HCT116 (cell line): ENCODE data around the gene LAMA4. TPM values are rescaled to one million over a fixed set of nuclear protein-coding genes. Genes with fewer than 3 reads are reported as not detected.

Source experiments
- ATAC-seq: fragments of 200-7000 bp; cut with Tn5 transposase; 2 replicates; pipeline ENCODE4 v1.9.1; 2020; ENCODE audit warnings: mild to moderate bottlenecking, moderate library complexity
- BruUV-seq: library from RNA; stranded (reverse); fragments of 400-500 nt; replicated peaks from 2 replicates; lab custom pipeline; 2021; lab: Mats Ljungman, UMichigan
- CTCF ChIA-PET: fragments of 300-600 bp; sonication (Branson Sonifier 250); formaldehyde crosslinking; loops from one replicate; lab custom pipeline; 2021; ENCODE audit warnings: antibody characterized with exemption; lab: Charles Lee
- POLR2A ChIA-PET: fragments of 300-600, 350-600 bp; sonication (Branson Sonifier 250); formaldehyde crosslinking; loops from one replicate; lab custom pipeline; 2021; ENCODE audit warnings: antibody characterized with exemption; lab: Charles Lee
- RAD21 ChIA-PET, 2 experiments: fragments of 300-600 bp; sonication (Branson Sonifier 250); formaldehyde crosslinking; loops; one replicate each; lab custom pipeline; 2023; ENCODE audit warnings: low total read pairs in 2 of 2; ENCODE audit not compliant: uncharacterized antibody in 2 of 2, unreplicated experiment in 2 of 2, low non-redundant PET in 1 of 2; lab: Charles Lee
- DNase-seq: peaks from one replicate; pipeline ENCODE4 v3.0.0-alpha.2; 2010; ENCODE audit warnings: low read depth, low spot score
- H2AFZ ChIP-seq: fragments of 200-600 bp; shearing (Covaris generic), sonication (generic); 2 replicates; pipeline ENCODE4 v1.6.1; 2017; ENCODE audit warnings: low read depth, mixed run types, mixed read lengths, antibody characterized with exemption, low read length; ENCODE audit not compliant: poor library complexity, severe bottlenecking
- H3K27ac ChIP-seq: 2 replicates; pipeline ENCODE4 v1.5.1; 2012; ENCODE audit warnings: low read depth, low read length
- H3K27me3 ChIP-seq: fragments of 200-600 bp; sonication (generic); 2 replicates; pipeline ENCODE4 v1.6.1; 2016; ENCODE audit warnings: mixed run types, low read length, mixed read lengths; ENCODE audit not compliant: insufficient read depth
- H3K36me3 ChIP-seq, 2 experiments: fragments of 200-500 bp in 1 of 2; fragments of 200-600 bp in 1 of 2; sonication (Bioruptor generic) in 1 of 2; sonication (generic) in 1 of 2; 2 replicates each; pipeline versions ENCODE4 v1.5.1 to v1.6.1; 2014 to 2016; ENCODE audit warnings: low read length in 2 of 2, inconsistent platforms in 1 of 2, mixed read lengths in 1 of 2, mixed run types in 1 of 2; ENCODE audit not compliant: insufficient read depth in 2 of 2, control insufficient read depth in 1 of 2
- H3K4me1 ChIP-seq, 2 experiments: fragments of 200-600 bp in 1 of 2; sonication (generic) in 1 of 2; 2 replicates each; pipeline versions ENCODE4 v1.5.1 to v1.6.1; 2012 to 2017; ENCODE audit warnings: low read length in 2 of 2, inconsistent platforms in 1 of 2, mild to moderate bottlenecking in 1 of 2, mixed read lengths in 1 of 2, mixed run types in 1 of 2, moderate library complexity in 1 of 2; ENCODE audit not compliant: insufficient read depth in 2 of 2, control insufficient read depth in 1 of 2
- H3K4me2 ChIP-seq: fragments of 200-600 bp; sonication (generic); 2 replicates; pipeline ENCODE4 v1.6.1; 2017; ENCODE audit warnings: mixed run types, low read length, mixed read lengths
- H3K4me3 ChIP-seq, 2 experiments: fragments of 200-600 bp in 1 of 2; sonication (generic) in 1 of 2; replicated peaks in 1 of 2; 2 replicates each; pipeline ENCODE4 v1.5.1; 2011 to 2016; ENCODE audit warnings: low read length in 2 of 2, control low read depth in 1 of 2, low read depth in 1 of 2, mild to moderate bottlenecking in 1 of 2, mixed read lengths in 1 of 2, mixed run types in 1 of 2
- H3K79me2 ChIP-seq: fragments of 200-600 bp; sonication (generic); 2 replicates; pipeline ENCODE4 v1.6.1; 2017; ENCODE audit warnings: mild to moderate bottlenecking, mixed run types, low read length, moderate library complexity, mixed read lengths; ENCODE audit not compliant: insufficient read depth
- H3K9ac ChIP-seq: fragments of 200-600 bp; sonication (generic); 2 replicates; pipeline ENCODE4 v1.6.1; 2016; ENCODE audit warnings: low read length, mixed read lengths
- H3K9me2 ChIP-seq: fragments of 200-600 bp; sonication (generic), shearing (Covaris generic); 2 replicates; pipeline ENCODE4 v1.6.1; 2017; ENCODE audit warnings: mixed run types, mild to moderate bottlenecking, moderate library complexity; ENCODE audit not compliant: insufficient read depth
- H3K9me3 ChIP-seq, 2 experiments: fragments of 200-500 bp in 1 of 2; fragments of 200-600 bp in 1 of 2; sonication (Bioruptor generic) in 1 of 2; sonication (generic) in 1 of 2; 2 replicates each; pipeline ENCODE4 v1.6.1; 2014 to 2017; ENCODE audit warnings: low read length in 2 of 2, mixed read lengths in 2 of 2, inconsistent platforms in 1 of 2, low read depth in 1 of 2, mild to moderate bottlenecking in 1 of 2, mixed run types in 1 of 2, moderate library complexity in 1 of 2; ENCODE audit not compliant: control insufficient read depth in 1 of 2, insufficient read depth in 1 of 2
- H4K20me1 ChIP-seq: fragments of 200-600 bp; sonication (generic), shearing (Covaris generic); 2 replicates; pipeline ENCODE4 v1.6.1; 2017; ENCODE audit warnings: mixed run types, mild to moderate bottlenecking, moderate library complexity; ENCODE audit not compliant: insufficient read depth
- CTCF ChIP-seq, 3 experiments: fragments of 200-600 bp in 1 of 3; sonication (generic) in 1 of 3; IDR thresholded peaks in 2 of 3; conservative IDR thresholded peaks in 1 of 3; 2 replicates each; pipeline ENCODE4 v1.5.1; 2012 to 2017; ENCODE audit warnings: low read depth in 2 of 3, low read length in 2 of 3, antibody characterized with exemption in 1 of 3, borderline replicate concordance in 1 of 3, control low read depth in 1 of 3, mild to moderate bottlenecking in 1 of 3, mixed read lengths in 1 of 3, mixed run types in 1 of 3, moderate library complexity in 1 of 3; ENCODE audit not compliant: insufficient read depth in 1 of 3
- EGR1 ChIP-seq: IDR thresholded peaks from 2 replicates; pipeline ENCODE4 v1.6.1; 2012; ENCODE audit warnings: low read depth
- ELF1 ChIP-seq: IDR thresholded peaks from 2 replicates; pipeline ENCODE4 v1.6.1; 2012; ENCODE audit warnings: low read depth, borderline replicate concordance
- JUND ChIP-seq: IDR thresholded peaks from 2 replicates; pipeline ENCODE4 v1.6.1; 2012
- POLR2A ChIP-seq: IDR thresholded peaks from 2 replicates; pipeline ENCODE4 v1.7.0; 2011; ENCODE audit warnings: borderline replicate concordance; ENCODE audit not compliant: insufficient read depth, insufficient read length; ENCODE audit errors: extremely low read depth
- POLR2AphosphoS5 ChIP-seq: IDR thresholded peaks from 2 replicates; pipeline ENCODE4 v1.6.1; 2011; ENCODE audit warnings: mild to moderate bottlenecking, low read depth, low read length, moderate library complexity
- SIN3A ChIP-seq: IDR thresholded peaks from 2 replicates; pipeline ENCODE4 v1.6.1; 2012; ENCODE audit warnings: low read depth
- SP1 ChIP-seq: IDR thresholded peaks from 2 replicates; pipeline ENCODE4 v1.6.1; 2012; ENCODE audit warnings: low read depth
- TCF7L2 ChIP-seq: IDR thresholded peaks from 2 replicates; pipeline ENCODE4 v1.7.0; 2011; ENCODE audit warnings: borderline replicate concordance, inconsistent platforms; ENCODE audit not compliant: insufficient read depth, insufficient read length; ENCODE audit errors: extremely low read depth
- YY1 ChIP-seq: IDR thresholded peaks from 2 replicates; pipeline ENCODE4 v1.6.1; 2011; ENCODE audit warnings: low read length, low read depth, moderate library complexity, mild to moderate bottlenecking; ENCODE audit not compliant: insufficient replicate concordance; ENCODE audit errors: extremely low read depth
- ZFX ChIP-seq: fragments of 450-650 bp; IDR thresholded peaks from 2 replicates; pipeline ENCODE4 v1.6.1; 2017
- intact Hi-C: fragments of 100-400 bp; cut with micrococcal nuclease; formaldehyde crosslinking; loops from 2 replicates; pipeline ENCODE4 v1.10.0; 2022
- total RNA-seq: library from RNA; stranded (reverse); gene quantifications from one replicate; pipeline ENCODE4 v1.2.1, GENCODE V29; 2021; ENCODE audit not compliant: unreplicated experiment
- TF ChIP-seq, protein P1 (sequence below): IDR thresholded peaks from 2 replicates; pipeline ENCODE4 v1.6.1; 2012

Gene LAMA4
- total RNA-seq, 1 experiment from 2014 or later, result 2.2 TPM

GRCh38 chr6:112223070-112223861 is 31.1 kb downstream of the LAMA4 start:
- Histone ChIP-seq H3K4me3 (no peak overlapping the region), H3K9ac (no peak overlapping the region), H3K36me3 (no peaks in the 10 kb centered on the region), H3K4me2 (no peak overlapping the region), H2AFZ (no peak overlapping the region), H3K27me3 (no peaks in the 10 kb centered on the region), H3K79me2 (no peaks in the 10 kb centered on the region), H3K9me3 (no peaks in the 10 kb centered on the region), H3K27ac (no peak overlapping the region), H4K20me1 (no peaks in the 10 kb centered on the region), H3K4me1 (peaks cover 0 to 7% of the 10 kb centered on the region in 2 experiments; a peak in 2 of 4 replicates), H3K9me2 (no peaks in the 10 kb centered on the region)
- DNase-seq, result no peak
- POLR2A ChIA-PET, result no interaction called here
- ATAC-seq, result no peak
- RAD21 ChIA-PET, result interaction anchor here in 1 of 2 experiments (0.7 kb wide), 1 partner anchor 136 kb away, joined by 3 read pairs; the partner anchor contains the start of gene TUBE1
- BruUV-seq, result no TSS peak
- no peak for TF ChIP-seq ELF1
- no peak for TF ChIP-seq POLR2AphosphoS5
- no peak for TF ChIP-seq EGR1
- TF ChIP-seq, protein P1, sequence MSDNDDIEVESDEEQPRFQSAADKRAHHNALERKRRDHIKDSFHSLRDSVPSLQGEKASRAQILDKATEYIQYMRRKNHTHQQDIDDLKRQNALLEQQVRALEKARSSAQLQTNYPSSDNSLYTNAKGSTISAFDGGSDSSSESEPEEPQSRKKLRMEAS, result no peak
- no peak for TF ChIP-seq POLR2A
- no peak for TF ChIP-seq YY1
- no peak for TF ChIP-seq SP1
- no peak for TF ChIP-seq ZFX
- TF ChIP-seq TCF7L2, result no peak
- no peak for TF ChIP-seq CTCF (IDR thresholded peaks at IDR 0.05 in 2 of 3, conservative IDR thresholded peaks at IDR 0.05 in 1 of 3; ENCODE audit: borderline replicate concordance in 1 of 3, insufficient read depth in 1 of 3, low read depth in 2 of 3, low read length in 2 of 3)
- no peak for TF ChIP-seq SIN3A
- no peak for TF ChIP-seq JUND
- CTCF ChIA-PET, result no interaction called here
- intact Hi-C loops, result no loop called here
